HepG2 (cell line): ENCODE measurements around the gene CTDNEP1. TPM values are rescaled to one million over a fixed set of nuclear protein-coding genes. Genes with fewer than 3 reads are reported as not detected.

Experiments used
- AKNA ChIP-seq: sonication (generic); formaldehyde crosslinking; IDR thresholded peaks from 2 replicates; pipeline ENCODE4 v1.4.0; 2020; ENCODE audit warnings: missing genetic modification reagents, borderline replicate concordance
- BRCA1 ChIP-seq: sonication (generic); formaldehyde crosslinking; IDR thresholded peaks from 2 replicates; pipeline ENCODE4 v1.4.0; 2020; ENCODE audit warnings: missing genetic modification reagents
- BRF2 ChIP-seq: sonication (generic); formaldehyde crosslinking; IDR thresholded peaks from 2 replicates; pipeline ENCODE4 v1.8.1; 2022; ENCODE audit warnings: mild to moderate bottlenecking, missing genetic modification reagents
- DMAP1 ChIP-seq: IDR thresholded peaks from 2 replicates; pipeline ENCODE4 v1.6.1; 2016
- HOMEZ ChIP-seq: IDR thresholded peaks from 2 replicates; pipeline ENCODE4 v1.6.1; 2016; ENCODE audit warnings: low read depth
- JUN ChIP-seq: sonication (generic); formaldehyde crosslinking; IDR thresholded peaks from 2 replicates; pipeline ENCODE4 v1.4.0; 2020; ENCODE audit warnings: mild to moderate bottlenecking, missing genetic modification reagents
- RBAK ChIP-seq: sonication (generic); formaldehyde crosslinking; IDR thresholded peaks from 2 replicates; pipeline ENCODE4 v1.5.1; 2020; ENCODE audit warnings: mild to moderate bottlenecking, missing genetic modification reagents
- TGIF2 ChIP-seq: IDR thresholded peaks from 2 replicates; pipeline ENCODE4 v1.6.1; 2016; ENCODE audit warnings: control low read depth, missing compliant biosample characterization
- WIZ ChIP-seq: sonication (generic); formaldehyde crosslinking; IDR thresholded peaks from 2 replicates; pipeline ENCODE4 v1.5.1; 2020; ENCODE audit warnings: mild to moderate bottlenecking, missing genetic modification reagents
- ZNF280B ChIP-seq: sonication (generic); formaldehyde crosslinking; IDR thresholded peaks from 2 replicates; pipeline ENCODE4 v1.5.0; 2020; ENCODE audit warnings: missing genetic modification reagents, mild to moderate bottlenecking, borderline replicate concordance
- ZNF383 ChIP-seq: sonication (generic); formaldehyde crosslinking; IDR thresholded peaks from 2 replicates; pipeline ENCODE4 v1.4.0; 2020; ENCODE audit warnings: missing genetic modification reagents, mild to moderate bottlenecking, borderline replicate concordance
- ZNF432 ChIP-seq: sonication (generic); formaldehyde crosslinking; IDR thresholded peaks from 2 replicates; pipeline ENCODE4 v1.5.0; 2020; ENCODE audit warnings: missing genetic modification reagents, mild to moderate bottlenecking, borderline replicate concordance
- ZNF510 ChIP-seq: sonication (generic); formaldehyde crosslinking; IDR thresholded peaks from 2 replicates; pipeline ENCODE4 v1.4.0; 2020; ENCODE audit warnings: low read depth, mild to moderate bottlenecking, missing genetic modification reagents
- ZNF512B ChIP-seq: sonication (generic); formaldehyde crosslinking; IDR thresholded peaks from 2 replicates; pipeline ENCODE4 v1.5.1; 2020; ENCODE audit warnings: missing genetic modification reagents, mild to moderate bottlenecking, borderline replicate concordance
- ZSCAN31 ChIP-seq: sonication (generic); formaldehyde crosslinking; IDR thresholded peaks from 2 replicates; pipeline ENCODE4 v1.5.0; 2020; ENCODE audit warnings: low read depth, mild to moderate bottlenecking, missing genetic modification reagents
- polyA plus RNA-seq, 8 experiments: library from polyadenylated mRNA; depleted of rRNA in 3 of 8; stranded (reverse) in 7 of 8; unstranded in 1 of 8; fragments of >200 nt; fragmentation: Illumina TruSeq in 4 of 8; extraction: Trizol in 4 of 8; gene quantifications; 2 replicates each; pipeline versions ENCODE4 v1.2.1 to v1.2.3, GENCODE V29; 2011 to 2016; ENCODE audit warnings: low read depth in 4 of 8, missing spikeins in 1 of 8, mixed read lengths in 1 of 8; ENCODE audit not compliant: insufficient read depth in 1 of 8
- total RNA-seq, 5 experiments: library from RNA; depleted of rRNA; stranded (reverse); fragments of >200 nt; fragmentation: Illumina TruSeq; extraction: Trizol; gene quantifications; 2 replicates each; pipeline ENCODE4 v1.2.3, GENCODE V29; 2016; ENCODE audit warnings: low read depth in 1 of 5

CTDNEP1 gene
- total and polyA plus RNA-seq, 2 of the 13 experiments (the other 11 are each of a cell fraction or from before 2014, with no cell fraction given), result 19.8 to 118 TPM

GRCh38 chr17:7252176-7253043 lies 876 bp upstream of the CTDNEP1 start, which contains the start of gene ELP5 (continued):
- TF ChIP-seq BRF2 (CRISPR knock-in tag), result 0 out of 2 replicates have a peak, but pooled peaks have one; percentile 30
- 0 out of 2 replicates have a peak, but pooled peaks have one; percentile 11 for TF ChIP-seq HOMEZ
- TF ChIP-seq ZNF512B, result no peak
- peak; percentile 93 for TF ChIP-seq DMAP1
- TF ChIP-seq BRCA1 (CRISPR knock-in tag), result no peak
- TF ChIP-seq ZNF510 (CRISPR knock-in tag), result no peak
- TF ChIP-seq RBAK, result no peak
- no peak for TF ChIP-seq ZNF432 (CRISPR knock-in tag)
- TF ChIP-seq JUN (CRISPR knock-in tag), result 0 out of 2 replicates have a peak, but pooled peaks have one; percentile 42
- TF ChIP-seq AKNA (CRISPR knock-in tag), result no peak
- no peak for TF ChIP-seq ZNF383
- peak; percentile 82 for TF ChIP-seq ZNF280B (CRISPR knock-in tag)
- peak; percentile 60; the same call in 1 of the 2 replicates for TF ChIP-seq ZSCAN31 (CRISPR knock-in tag)
- no peak for TF ChIP-seq TGIF2 (CRISPR knock-in tag)
- TF ChIP-seq WIZ (CRISPR knock-in tag), result no peak
